GM12864 (cell line): ENCODE measurements around the gene RPL10A.
A peak's percentile ranks its signal among the peaks of the same experiment; 100 is the strongest.

Source experiments
- DNase-seq: peaks from one replicate; pipeline ENCODE4 v3.0.0-alpha.2; 2011; ENCODE audit warnings: low read depth
- H3K4me3 ChIP-seq: 2 replicates; pipeline ENCODE4 v1.5.1; 2011; ENCODE audit warnings: mild to moderate bottlenecking, low read depth, low read length, control low read depth
- TF ChIP-seq, protein P1 (sequence below): IDR thresholded peaks from 2 replicates; pipeline ENCODE4 v1.5.1; 2011; ENCODE audit warnings: low read depth, mild to moderate bottlenecking, moderate library complexity, low read length, control low read depth, inconsistent platforms; ENCODE audit errors: missing control alignments

The RPL10A gene

GRCh38 chr6:35492974-35493284 lies 24.7 kb downstream of the RPL10A start:
- H3K4me3 ChIP-seq, result no peak overlapping the region
- TF ChIP-seq, protein P1, sequence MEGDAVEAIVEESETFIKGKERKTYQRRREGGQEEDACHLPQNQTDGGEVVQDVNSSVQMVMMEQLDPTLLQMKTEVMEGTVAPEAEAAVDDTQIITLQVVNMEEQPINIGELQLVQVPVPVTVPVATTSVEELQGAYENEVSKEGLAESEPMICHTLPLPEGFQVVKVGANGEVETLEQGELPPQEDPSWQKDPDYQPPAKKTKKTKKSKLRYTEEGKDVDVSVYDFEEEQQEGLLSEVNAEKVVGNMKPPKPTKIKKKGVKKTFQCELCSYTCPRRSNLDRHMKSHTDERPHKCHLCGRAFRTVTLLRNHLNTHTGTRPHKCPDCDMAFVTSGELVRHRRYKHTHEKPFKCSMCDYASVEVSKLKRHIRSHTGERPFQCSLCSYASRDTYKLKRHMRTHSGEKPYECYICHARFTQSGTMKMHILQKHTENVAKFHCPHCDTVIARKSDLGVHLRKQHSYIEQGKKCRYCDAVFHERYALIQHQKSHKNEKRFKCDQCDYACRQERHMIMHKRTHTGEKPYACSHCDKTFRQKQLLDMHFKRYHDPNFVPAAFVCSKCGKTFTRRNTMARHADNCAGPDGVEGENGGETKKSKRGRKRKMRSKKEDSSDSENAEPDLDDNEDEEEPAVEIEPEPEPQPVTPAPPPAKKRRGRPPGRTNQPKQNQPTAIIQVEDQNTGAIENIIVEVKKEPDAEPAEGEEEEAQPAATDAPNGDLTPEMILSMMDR, result no peak
- no peak for DNase-seq

DNA sequence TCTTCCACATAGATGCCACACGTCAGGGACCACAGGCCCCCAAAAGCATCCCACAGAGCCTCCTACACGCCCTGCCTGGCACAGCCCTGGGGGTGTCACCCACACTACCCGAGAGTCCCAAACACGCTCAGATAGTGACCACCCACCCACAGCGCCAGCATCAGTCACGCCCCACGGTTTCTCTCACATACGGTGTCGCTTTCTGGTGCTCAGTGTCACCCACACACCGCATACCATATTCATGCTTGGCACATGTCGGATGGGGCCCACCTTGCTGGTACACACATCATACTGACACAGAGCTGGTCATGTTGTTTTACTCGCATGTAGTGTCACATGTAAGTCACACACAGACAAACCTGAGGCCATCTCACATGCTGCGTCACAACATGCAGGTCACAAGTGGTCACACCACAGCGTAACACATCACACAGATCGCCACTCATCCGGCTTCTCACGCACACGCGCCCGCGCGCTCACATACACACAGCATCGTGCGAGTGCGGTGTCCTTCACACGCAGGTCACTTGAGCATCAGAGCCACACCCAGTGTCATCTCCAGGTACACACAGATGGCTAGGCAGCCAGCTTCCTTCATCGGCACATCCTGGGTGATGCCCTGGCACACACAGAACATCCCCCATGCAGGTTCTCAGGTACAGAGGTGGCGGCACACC lies 25.2 kb downstream of the RPL10A start:
- TF ChIP-seq, protein P1, result no peak
- no peak overlapping the region for H3K4me3 ChIP-seq
- DNase-seq, result no peak

DNA sequence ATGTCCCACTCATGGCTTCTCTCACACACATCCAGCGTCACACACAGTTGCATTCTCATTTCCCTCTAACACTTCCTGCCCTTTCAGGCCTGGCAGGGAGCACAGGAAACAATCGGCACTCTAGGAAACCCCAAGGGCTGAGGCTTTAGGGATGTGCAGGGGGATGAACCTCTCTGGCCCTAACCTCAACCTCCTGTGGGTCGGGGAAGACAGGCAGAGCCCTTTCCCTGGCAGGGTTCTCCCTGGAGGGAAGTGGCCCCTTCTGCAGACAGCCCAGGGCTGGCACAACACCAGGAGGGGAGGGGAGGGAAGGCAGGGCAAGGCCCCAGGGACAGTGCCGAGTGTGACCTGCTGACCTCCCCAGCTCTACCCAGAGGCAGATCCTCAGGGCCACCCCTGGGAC lies 26.0 kb downstream of the RPL10A start:
- no peak overlapping the region for H3K4me3 ChIP-seq
- TF ChIP-seq, protein P1, result no peak
- DNase-seq, result no peak

GRCh38 chr6:35495258-35496035 lies 27.2 kb downstream of the RPL10A start:
- TF ChIP-seq, protein P1, result no peak
- no peak overlapping the region for H3K4me3 ChIP-seq
- DNase-seq, result no peak

GRCh38 chr6:35496036-35496840 lies 28.0 kb downstream of the RPL10A start:
- H3K4me3 ChIP-seq, result peak overlapping the region; percentile 59
- TF ChIP-seq, protein P1, result no peak
- no peak for DNase-seq

DNA sequence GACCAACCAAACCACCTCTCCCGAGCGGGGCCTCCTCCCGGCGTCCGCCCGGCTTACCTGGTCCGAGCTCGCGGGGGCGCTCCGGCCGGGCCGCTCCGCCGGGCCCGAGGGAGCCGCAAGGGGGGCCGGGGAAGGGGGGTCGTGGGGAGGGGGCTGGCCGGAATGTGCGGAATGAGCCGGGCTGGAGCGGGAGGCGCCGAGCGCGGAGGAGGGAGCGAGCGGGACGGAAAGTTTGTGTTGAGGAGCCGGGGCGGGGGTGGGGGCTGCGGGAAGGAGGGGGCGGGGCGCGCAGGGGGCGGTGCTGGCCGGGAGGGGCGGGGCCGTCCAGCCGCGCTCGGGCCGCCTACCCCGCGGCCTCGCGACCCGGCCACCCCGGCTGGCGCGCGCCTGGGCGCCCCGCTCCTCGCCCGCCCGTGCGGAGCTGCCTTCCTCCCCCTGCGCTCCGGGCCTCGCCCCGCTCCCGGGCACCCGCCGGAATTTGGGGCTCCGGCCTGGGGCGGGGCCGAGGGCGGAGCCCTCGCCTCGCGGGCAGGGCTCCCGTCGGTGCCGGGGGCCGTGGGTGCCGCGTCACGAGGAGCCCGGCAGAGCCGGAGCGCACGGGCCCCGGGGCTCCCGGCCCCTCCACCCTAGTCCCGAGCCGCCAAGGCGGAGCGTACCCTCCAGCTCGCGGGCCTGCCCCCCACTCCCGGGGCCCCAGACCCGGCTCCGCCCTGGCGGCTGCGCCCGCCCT lies 28.8 kb downstream of the RPL10A start, which contains the start of gene TEAD3:
Gene TEAD3 (minus strand): TSS at position 239 of the 730 bp plus-strand sequence.
- TF ChIP-seq, protein P1, result peak; percentile 2
- DNase-seq, result no peak

More for the DNA sequence above, 28.8 kb downstream of the RPL10A start, which contains the start of gene TEAD3:
- peak within 1 kb of the TSS; percentile 59 for H3K4me3 ChIP-seq
